Measurements from ENCODE around the gene SMIM7.
A peak's percentile ranks its signal among the peaks of the same experiment; 100 is the strongest.
"Not testable (repeated sequence)": the region's sequence is repeated elsewhere in the genome, so short reads cannot be mapped to it uniquely, and the experiment has no call there.

The SMIM7 gene

DNA sequence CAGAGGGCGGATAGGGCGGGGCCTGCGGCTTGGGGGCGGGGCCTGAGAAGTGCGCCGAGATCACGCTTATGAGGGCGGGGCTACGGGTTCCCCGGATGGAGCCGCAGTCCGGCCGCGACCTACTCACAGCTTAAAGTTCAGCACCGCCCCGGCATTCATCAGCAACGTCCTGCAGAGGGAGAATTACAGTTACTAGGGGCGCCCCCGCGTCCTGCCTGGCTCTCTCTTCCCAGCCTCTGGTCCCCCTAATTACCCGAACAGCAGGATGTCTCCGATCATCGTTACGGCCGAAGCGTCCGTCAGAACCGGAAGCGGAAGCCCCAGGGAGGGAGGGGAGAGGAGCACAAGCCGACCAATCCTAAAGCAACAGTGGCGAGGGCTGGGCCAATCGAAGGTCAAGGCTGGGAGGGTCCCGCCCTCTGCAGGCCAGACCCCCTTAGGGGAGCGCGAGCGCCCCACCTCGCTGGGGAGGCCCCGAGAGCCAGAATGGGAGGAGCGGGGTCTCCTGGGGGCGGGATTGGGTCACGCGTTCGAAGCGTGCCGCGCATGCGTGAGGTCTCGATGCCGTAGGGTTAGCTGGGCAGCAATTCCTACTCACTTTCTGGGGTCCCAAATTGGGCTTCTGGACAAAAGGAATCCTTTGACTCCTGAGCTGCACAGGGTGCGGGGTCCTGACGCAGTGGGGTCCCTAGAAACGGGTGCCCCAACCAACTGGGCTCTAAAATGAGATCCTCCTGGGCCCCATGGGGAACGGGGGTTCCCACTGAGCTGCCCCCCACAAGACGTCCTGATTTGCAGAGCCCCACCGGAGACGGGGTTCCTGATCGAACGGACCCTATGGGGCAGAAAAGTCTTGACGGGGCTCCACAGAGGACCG, at the start of gene SMIM7:
Gene SMIM7, minus strand, starts transcription at position 313 of the 877 bp plus-strand sequence. Its CDS starts 34 bp downstream, at position 279.
- peak; percentile 92 for FAIRE-seq

DNA sequence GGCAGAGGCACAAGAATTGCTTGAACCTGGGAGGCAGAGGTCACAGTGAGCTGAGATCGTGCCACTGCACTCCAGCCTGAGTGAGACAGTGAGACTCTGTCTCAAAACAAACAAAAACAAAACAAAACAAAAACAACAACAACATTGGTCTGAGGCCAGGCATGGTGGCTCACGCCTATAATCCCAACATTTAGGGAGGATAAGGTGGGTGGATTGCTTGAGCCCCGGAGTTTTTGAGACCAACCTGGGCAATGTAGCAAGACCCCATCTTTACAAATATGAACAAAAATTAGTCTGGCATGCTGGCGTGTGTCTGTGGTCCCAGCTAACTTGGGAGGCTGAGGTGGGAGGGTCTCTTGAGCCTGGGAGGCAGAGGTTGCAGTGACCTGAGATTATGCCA, 43.7 kb upstream of the SMIM7 start:
- FAIRE-seq, result no peak

DNA sequence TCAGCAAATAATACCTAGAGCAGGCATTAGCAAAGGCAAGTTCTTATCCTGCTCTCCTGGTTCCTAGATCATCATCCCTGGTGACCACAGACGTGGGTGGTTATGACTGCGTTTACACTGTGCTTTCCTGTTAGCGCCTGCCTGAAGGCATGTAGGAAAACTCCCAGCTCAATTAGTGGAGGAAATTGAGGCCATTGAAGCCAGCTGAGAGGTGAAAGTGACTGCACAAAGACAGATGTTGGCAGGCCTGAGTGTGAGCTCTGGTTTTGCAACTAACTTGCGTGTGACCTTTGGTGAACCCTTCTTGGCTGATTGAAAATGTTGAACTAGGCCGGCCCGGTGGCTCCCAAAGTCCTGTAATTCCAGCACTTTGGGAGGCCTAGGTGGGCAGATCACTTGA, 42.2 kb upstream of the SMIM7 start:
- no peak for FAIRE-seq

DNA sequence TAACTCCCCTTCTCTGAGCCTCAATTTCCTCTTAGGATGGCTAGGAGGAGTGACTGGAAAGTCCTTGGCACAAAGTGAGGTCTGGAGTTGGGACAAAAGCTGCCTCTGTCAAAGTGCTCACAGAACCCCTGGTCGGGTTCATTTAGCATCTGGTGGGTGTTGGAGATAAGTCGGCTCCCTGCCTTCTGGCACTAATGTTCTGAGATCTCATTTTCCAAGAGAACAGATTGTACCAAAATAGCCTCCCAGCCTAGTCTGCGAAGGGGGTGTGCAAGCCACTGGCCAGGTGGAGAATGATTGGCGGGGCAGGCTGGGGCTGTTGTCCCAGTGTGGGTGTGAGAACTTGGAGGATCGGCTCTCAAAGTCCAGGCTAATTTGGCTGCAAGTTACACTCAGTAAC, 39.0 kb upstream of the SMIM7 start:
- no peak for FAIRE-seq

DNA sequence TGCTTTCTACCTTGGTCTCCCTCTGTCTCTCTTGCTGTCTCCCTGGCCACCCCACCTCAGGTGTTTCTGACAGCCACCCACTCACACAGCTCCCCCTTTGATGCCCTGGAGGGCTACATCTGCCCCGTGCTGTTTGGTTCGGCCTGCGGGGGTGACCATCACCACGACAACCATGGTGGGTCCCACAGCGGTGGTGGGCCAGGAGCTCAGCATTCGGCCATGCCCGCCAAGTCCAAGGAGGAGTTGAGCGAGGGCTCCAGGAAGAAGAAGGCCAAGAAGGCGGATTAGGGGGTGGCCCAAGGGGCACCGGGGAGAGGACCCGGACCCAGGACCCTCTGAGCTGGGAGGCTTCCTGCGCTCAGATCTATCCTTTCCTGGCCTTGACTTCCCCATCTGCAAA, 28.1 kb upstream of the SMIM7 start:
- no peak for FAIRE-seq

DNA sequence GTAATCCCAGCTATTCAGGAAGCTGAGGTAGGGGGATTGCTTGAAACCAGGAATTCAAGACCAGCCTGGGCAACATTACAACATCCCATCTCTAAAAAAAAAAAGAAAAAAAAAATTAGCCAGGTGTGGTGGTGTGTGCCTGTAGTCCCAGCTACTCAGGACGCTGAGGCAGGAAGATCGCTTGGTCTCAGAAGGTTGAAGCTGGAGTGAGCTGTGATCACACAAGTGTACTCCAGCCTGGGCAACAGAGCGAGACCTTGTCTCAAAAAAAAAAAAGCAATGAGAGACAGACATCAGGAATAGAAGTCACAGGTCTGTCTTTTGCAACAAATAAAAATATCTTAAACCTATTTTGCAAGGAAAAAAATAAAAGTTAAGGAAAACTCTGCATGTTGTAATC, 24.3 kb upstream of the SMIM7 start:
- FAIRE-seq, result no peak

DNA sequence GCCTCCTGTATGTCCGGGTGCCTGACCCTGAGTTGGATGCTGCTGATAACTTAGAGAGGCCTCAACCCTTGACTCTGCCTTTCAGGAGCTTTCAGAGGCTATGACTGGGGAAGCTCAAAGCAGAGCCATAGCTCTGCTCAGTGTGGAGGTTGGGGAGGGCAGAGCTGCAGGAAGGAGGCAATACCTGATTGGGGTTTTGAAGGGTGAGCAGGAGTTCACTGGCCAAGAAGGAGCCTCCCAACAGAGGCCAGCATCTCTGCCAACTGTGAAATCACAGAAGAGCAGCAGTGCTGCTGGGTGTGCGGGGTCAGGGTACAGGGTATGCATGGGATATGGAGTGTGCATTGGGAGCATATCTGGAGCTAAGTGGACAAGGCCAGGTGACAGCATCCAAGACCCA, 22.6 kb upstream of the SMIM7 start:
- no peak for FAIRE-seq

DNA sequence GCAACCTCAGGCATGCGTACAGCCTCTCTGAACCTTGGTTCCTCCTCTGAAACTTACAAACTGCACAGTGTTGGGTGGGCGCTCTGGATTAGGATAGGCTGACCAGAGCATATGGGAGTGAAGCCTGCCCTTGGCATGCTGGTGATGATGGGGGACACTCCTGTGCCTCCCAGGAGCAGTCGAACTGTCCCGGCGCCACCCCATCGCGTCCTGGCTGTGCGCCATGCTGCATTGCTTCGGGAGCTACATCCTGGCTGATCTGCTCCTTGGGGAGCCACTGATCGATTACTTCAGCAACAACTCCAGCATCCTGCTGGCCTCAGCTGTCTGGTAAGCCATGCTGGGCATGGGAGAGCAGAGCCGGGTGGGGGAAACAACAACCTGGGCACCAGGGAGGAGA, 19.9 kb upstream of the SMIM7 start:
- FAIRE-seq, result no peak

DNA sequence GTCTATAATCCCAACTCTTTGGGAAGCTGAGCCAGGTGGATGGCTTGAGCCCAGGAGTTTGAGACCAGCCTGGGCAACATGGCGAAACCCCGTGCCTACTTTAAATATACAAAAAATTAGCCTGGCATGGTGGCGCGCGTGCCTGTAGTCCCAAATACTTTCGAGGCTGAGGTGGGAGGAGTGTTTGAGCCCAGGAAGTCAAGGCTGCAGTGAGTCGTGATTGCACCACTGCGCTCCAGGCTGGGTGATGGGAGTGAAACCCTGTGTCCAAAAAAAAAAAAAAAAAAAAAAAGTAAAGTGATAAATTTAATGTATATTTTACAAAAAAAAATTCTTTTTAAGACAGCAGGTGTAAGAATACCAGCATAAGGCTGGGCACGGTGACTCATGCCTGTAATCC, 18.6 kb upstream of the SMIM7 start:
- FAIRE-seq, result no peak

DNA sequence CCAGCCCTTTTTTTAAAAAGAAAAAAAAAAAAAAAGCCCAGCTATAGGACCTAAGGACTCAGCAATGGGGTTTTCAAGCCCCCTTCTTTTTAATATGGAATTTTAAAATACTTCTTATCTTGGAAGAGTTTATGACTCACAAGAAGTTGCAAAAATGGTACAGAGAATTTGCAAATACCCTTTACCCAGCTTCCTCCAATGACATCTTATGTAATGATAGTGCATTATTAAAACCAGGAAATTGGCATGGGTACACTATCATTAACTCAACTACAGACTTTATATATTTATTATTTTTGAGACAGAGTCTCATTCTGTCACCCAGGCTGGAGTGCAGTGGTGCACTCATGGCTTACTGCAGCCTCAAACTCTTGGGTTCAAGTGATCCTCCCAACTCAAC, 17.1 kb upstream of the SMIM7 start:
- no peak for FAIRE-seq

DNA sequence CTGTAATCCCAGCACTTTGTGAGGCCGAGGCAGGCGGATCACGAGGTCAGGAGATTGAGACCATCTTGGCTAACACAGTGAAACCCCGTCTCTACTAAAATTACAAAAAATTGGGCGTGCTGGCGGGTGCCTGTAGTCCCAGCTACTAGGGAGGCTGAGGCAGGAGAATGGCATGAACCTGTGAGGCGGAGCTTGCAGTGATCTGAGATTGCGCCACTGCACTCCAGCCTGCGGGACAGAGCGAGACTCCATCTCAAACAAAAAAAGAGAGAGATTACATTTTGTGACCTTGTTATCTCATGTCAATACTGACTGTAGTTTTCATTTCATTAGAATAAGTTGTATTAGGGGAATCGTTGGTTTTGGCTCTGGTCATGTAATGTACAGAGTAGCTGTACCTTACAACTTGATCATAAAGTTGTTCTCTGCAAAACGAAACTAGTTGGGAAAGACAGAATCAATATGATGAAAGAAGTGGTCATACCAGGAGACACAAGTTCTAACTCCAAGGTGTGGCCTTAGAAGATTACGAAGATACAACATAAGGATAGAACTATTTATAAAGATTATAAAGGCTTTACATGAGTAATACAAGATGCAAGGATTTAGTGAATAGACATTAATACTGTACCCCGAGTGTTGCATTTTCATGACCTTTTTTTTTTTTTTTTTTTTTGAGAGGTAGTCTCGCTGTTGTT, 16.3 kb upstream of the SMIM7 start:
- FAIRE-seq, result no peak

DNA sequence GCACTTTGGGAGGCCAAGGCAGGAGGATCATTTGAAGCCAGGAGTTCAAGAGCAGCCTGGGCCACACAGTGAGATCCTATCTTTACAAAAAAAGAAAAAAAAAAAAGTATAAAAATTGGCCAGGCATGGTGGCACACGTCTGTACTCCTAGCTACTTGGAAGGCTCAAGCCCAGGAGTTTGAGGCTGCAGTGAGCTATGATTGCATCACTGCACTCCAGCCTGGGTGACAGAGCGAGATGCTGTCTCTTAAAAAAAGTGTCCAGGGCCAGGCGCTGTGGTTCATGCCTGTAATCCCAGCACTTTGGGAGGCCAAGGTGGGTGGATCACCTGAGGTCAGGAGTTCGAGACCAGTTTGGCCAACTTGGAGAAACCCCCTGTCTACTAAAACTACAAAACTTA, 13.9 kb upstream of the SMIM7 start:
- FAIRE-seq, result not testable (repeated sequence)

DNA sequence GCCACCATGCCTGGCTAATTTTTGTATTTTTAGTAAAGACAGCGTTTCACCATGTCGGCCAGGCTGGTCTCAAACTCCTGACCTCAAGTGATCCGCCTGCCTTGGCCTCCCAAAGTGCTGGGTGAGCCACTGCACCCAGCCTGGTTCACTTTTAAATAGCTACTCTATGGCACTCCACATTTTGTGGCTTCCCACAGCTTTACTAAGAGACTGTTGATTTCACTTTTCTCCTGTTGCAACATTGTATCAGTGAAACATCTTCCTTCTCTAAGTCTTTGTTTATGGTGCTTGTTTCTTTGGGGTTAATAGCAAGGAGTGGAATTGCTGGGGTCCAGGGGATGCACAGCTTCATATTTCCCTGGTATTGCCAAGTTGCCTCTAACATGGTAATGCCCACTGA, 13.3 kb upstream of the SMIM7 start:
- FAIRE-seq, result no peak

DNA sequence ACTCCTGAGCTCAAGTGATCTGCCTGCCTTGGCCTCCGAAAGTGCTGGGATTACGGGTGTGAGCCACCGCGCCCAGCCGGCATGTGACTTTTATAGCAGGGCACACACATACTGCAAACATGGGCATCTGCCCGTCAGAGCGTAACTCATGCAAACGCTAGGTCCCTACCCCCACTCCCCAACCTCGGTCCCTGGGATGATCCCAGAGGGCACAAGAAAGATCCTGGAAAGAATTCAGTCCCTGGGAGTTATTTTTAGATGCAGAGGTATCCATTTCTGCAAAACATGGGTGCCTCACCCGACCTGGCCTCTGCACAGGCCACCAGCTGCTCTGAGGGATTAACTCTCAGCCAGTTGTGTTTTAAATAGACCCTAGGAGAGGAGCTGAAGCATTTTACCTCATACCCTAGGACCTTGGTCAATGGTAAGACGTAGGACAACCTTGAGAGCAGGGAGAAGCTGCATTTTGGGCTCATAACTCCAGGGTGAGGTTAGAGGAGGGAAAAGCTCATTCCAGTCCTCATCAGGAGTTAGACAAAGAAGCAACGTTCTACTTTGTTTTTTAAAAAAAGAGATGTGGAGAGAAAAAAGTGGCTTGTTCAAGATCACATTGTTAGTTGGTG, 11.8 kb upstream of the SMIM7 start:
- FAIRE-seq, result no peak

DNA sequence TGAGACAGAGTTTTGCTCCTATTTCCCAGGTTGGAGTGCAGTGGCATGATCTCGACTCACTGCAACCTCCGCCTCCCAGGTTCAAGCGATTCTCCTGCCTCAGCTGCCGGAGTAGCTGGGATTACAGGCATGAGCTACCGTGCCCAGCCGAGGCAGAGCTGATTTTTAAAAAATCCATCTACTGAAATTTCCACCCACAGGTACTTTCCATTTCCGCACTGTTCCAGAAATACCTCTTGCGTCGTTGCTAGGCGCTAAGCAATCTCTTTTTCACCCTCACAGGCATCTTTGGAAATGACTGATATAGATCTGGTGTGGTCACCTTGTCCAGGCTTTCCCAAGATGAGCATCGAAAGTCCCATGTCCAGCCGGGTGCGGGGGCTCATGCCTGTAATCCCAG, 10.3 kb upstream of the SMIM7 start:
- FAIRE-seq, result no peak

DNA sequence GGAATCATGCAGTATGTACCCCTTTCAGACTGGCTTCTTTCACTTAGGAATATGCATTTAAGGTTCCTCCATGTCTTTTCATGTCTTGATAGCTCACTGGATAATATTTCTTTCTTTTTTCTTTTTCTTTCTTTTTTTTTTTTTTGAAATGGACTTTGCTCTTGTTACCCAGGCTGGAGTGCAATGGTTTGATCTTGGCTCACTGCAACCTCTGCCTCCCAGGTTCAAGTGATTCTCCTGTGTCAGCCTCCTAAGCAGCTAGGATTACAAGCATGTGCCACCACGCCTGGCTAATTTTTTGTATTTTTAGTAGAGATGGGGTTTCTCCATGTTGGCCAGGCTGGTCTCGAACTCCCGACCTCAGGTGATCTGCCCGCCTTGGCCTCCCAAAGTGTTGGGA, 8.8 kb upstream of the SMIM7 start:
- FAIRE-seq, result not testable (repeated sequence)

DNA sequence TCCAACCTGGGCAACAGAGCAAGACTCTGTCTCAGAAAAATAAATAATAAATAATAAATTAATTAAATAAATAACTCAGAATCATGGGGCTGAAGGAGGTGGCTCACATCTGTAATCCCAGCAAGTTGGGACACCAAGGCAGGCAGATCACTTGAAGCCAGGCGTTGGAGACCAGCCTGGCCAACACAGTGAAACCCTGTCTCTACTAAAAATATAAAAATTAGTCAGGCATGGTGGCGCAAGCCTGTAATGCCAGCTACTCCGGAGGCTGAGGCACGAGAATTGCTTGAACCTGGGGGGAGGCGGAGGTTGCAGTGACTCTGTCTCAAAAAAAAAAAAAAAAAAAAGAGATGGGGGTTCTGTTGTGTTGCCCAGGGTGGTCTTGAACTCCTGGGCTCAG, 8.2 kb upstream of the SMIM7 start:
- FAIRE-seq, result no peak

DNA sequence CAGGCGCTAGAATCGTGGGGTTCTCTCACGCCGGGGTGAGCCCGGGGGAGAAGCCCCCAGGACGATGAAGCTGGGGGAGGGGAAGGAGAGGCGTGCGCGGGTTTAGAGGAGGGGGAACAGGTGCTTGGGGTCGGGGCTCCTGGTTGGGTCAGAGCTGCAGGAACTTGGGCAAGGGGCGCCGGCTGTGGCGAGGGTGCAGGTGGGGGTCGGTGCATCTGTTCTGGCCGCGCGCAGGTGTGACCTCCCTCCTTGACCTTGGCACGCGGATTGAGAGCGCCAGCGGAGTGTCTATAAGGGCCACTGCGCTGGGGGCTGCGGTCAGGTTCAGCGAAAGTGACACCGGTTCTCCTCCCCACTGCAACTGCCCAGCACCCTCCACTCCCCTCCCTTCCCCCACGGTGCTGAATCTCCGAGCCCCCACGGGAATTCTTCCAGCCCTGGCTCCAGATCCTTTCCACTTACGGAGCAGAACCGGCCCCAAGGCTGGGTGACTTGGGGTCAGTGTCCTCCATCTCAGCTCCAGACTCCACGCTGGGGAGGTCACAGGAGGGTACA, 1.6 kb upstream of the SMIM7 start:
- FAIRE-seq, result no peak

DNA sequence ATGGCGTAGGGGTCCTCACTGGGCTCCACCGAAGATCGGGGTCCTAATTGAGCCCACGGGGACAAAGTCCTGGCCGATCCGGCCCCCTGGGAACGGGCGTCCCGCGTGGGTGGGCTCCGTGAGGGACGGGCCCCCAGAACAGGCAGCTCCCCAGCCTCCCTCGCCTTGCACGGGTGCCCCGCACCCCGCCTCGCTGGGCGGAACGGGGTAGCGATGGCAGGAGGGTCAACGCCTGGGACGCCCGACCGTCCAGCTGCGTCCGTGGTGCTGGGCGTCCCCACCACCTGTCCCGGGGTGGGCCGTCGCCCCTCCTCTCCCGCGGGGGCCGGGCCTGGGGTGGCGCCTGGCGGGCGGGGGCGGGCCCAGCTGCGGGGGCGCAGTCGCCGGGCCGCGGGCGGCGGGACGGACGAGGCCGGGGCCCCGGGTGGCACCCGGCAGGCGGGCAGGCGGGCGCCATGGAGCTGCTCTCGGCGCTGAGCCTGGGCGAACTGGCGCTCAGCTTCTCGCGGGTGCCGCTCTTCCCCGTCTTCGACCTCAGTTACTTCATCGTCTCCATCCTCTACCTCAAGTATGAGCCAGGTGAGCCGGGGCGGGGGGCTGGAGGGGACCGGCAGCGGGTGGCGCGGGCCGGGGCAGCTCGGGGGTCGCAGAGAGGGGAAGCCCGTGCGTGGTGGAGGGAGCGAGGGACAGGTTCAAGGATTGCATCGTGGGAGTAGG, 977 bp upstream of the SMIM7 start, which contains the start of gene TMEM38A:
Gene TMEM38A, plus strand, starts transcription at position 377 of the 717 bp plus-strand sequence. Its CDS starts 79 bp downstream, at position 456.
- FAIRE-seq, result no peak

DNA sequence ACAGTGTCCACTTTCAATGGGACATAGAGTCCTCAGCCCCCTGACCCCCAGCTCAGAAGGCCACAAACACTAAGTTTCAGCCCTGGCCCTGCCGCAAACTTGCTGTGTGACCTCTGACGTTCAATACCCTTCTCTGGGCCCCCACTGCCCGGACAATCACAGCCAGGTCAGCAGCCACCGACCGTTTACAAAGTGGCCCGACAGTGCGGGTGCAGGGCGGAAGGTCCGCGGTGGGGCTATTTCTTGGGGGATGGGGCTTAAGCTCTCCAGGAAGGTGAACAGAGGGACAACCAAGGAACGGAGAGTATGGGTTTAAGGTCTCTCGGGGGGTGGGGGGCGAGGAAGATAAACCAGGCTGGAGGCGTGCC, 496 bp downstream of the SMIM7 start:
- no peak for FAIRE-seq

DNA sequence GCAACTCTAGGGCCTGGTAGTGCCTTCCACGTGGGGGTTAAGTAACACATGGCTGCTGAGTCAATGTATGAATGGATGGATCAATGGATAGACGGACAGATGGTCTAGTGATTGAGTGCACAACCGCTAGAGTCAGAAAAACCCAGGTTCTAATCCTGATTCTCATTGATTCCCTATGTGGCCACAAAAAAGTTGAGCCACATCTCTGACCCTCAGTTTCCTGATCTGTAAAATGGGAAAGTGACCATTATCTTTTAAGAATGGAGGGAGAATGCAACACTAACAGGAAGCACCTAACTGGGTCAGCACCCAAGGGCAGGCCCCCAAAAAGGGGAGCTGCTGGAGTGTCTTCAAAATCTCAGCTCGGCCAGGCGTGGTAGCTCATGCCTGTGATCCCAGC, 2.6 kb downstream of the SMIM7 start:
- FAIRE-seq, result no peak

DNA sequence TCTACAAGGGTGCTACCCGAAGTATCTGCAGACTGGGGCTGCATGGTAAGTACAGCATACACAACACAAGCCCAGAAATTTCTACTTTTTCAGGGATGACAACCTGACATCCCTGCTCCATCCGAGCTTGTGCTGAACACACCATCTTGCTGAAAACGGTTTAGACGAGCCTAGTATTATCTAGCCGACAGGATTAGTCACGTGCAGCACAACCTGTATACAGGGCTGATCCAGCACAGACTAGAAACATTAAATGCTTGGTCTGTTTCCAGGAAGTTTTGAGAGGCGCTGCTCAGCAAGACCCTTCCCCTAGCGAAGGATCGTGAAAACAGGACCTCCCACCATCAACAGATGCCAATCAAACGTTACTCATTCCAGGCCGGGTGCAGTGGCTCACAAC, 4.2 kb downstream of the SMIM7 start:
- no peak for FAIRE-seq

DNA sequence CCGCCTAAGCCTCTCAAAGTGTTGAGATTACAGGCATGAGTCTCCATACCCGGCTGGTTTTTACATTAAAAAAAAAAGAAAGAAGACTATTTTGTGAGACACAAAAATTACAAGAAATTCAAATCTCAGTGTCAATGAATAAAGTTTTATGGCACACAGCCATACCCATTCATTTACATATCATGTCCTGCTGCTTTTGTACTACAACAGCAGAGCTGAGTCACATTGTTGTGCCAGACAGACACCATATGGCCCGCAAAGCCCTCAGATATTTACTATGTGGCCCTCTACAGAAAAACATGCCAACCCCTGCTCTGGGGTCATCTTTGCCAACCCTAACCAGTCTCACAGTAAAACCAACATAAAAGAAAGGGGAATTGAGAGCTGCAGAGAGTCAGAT, 5.3 kb downstream of the SMIM7 start:
- FAIRE-seq, result no peak

Data from TTC549 (cell line).